GM23248 (cell line): Measurements from ENCODE around the gene TMEM91.

ENCODE experiments used
- EZH2 ChIP-seq: fragments of 200-600 bp; sonication (generic); IDR thresholded peaks from 2 replicates; pipeline ENCODE4 v1.6.1; 2018; ENCODE audit warnings: antibody characterized with exemption, mild to moderate bottlenecking; ENCODE audit not compliant: insufficient read depth, poor library complexity, severe bottlenecking
- EZH2phosphoT487 ChIP-seq: fragments of 200-600 bp; sonication (generic); IDR thresholded peaks from 2 replicates; pipeline ENCODE4 v1.6.1; 2018; ENCODE audit warnings: antibody characterized with exemption, moderate library complexity, mild to moderate bottlenecking, low read depth; ENCODE audit not compliant: insufficient read depth

DNA sequence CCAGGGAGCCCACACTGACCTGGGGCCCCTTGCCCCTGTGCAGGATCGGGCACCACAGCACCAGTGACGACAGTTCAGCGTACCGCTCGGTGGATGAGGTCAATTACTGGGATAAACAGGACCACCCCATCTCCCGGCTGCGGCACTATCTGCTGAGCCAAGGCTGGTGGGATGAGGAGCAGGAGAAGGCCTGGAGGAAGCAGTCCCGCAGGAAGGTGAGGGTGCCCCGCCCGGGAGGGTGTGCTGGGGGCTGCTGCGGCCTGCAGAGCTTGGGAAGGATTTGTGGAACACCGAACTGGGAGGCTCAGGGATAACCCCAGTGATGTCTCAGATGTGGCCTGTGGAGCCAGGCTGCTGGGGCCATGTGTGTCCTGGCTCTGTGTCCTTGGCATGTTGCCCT, 46.6 kb downstream of the TMEM91 start:
- no peak for TF ChIP-seq EZH2
- no peak for TF ChIP-seq EZH2phosphoT487
